B cell (primary cell): ENCODE results near the gene HOXA11. TPM values are rescaled to one million over a fixed set of nuclear protein-coding genes. Genes with fewer than 3 reads are reported as not detected.

ENCODE experiments used
- ATAC-seq: fragments of 200-7000 bp; cut with Tn5 transposase; one replicate; pipeline ENCODE4 v1.10.0; 2021; ENCODE audit warnings: low read depth, mild to moderate bottlenecking, moderate number of reproducible peaks, moderate library complexity
- CTCF ChIA-PET: fragments of 350-600 bp; sonication (Branson Sonifier 250); formaldehyde crosslinking; loops from one replicate; lab custom pipeline; 2021; ENCODE audit warnings: antibody characterized with exemption, inconsistent platforms; lab: Charles Lee
- POLR2A ChIA-PET: fragments of 350-600 bp; sonication (Branson Sonifier 250); formaldehyde crosslinking; loops from one replicate; lab custom pipeline; 2021; ENCODE audit warnings: antibody characterized with exemption; lab: Charles Lee
- DNase-seq: peaks from one replicate; pipeline ENCODE4 v3.0.0; 2013
- H2AFZ ChIP-seq: 2 replicates; pipeline ENCODE4 v1.6.1; 2012; ENCODE audit warnings: mild to moderate bottlenecking, low read depth, low read length; ENCODE audit not compliant: insufficient read depth, poor library complexity, severe bottlenecking
- H3K27ac ChIP-seq, 2 donors: 1 replicate in 1 of 2; 2 replicates in 1 of 2; pipeline ENCODE4 v1.5.1; 2012 to 2013; ENCODE audit warnings: low read length in 2 of 2, mild to moderate bottlenecking in 2 of 2, moderate library complexity in 1 of 2
- H3K27me3 ChIP-seq, 4 experiments: fragments of 200-600 bp in 1 of 4; sonication (generic) in 1 of 4; replicated peaks in 1 of 4; 1 replicate in 2 of 4; 2 replicates in 2 of 4; pipeline versions ENCODE4 v1.6.1 to v1.7.0; 2013 to 2016; ENCODE audit warnings: low read length in 3 of 4, mild to moderate bottlenecking in 2 of 4, mixed read lengths in 1 of 4, moderate library complexity in 1 of 4; ENCODE audit not compliant: insufficient read depth in 4 of 4, control insufficient read depth in 3 of 4; ENCODE audit errors: control extremely low read depth in 1 of 4
- H3K36me3 ChIP-seq, 2 experiments: replicated peaks in 1 of 2; 1 replicate in 1 of 2; 2 replicates in 1 of 2; pipeline versions ENCODE4 v1.6.1 to v1.7.1; 2013; ENCODE audit warnings: low read length in 1 of 2; ENCODE audit not compliant: insufficient read depth in 2 of 2, control insufficient read depth in 1 of 2; ENCODE audit errors: control extremely low read depth in 1 of 2, extremely low read depth in 1 of 2
- H3K4me1 ChIP-seq, 2 donors: fragments of 200-600 bp in 1 of 2; sonication (generic) in 1 of 2; 1 replicate in 1 of 2; 2 replicates in 1 of 2; pipeline versions ENCODE4 v1.5.1 to v1.6.1; 2013 to 2017; ENCODE audit warnings: low read length in 2 of 2; ENCODE audit not compliant: control insufficient read depth in 2 of 2, insufficient read depth in 2 of 2
- H3K4me2 ChIP-seq: replicated peaks from 2 replicates; pipeline ENCODE3; 2012; ENCODE audit warnings: mild to moderate bottlenecking, low read depth, low read length; ENCODE audit not compliant: poor library complexity, severe bottlenecking
- H3K4me3 ChIP-seq, 5 experiments: fragments of 200-600 bp in 1 of 5; sonication (generic) in 1 of 5; 1 replicate in 3 of 5; 2 replicates in 2 of 5; pipeline versions ENCODE4 v1.5.1 to v1.7.0; 2011 to 2016; ENCODE audit warnings: low read length in 4 of 5, mild to moderate bottlenecking in 4 of 5, low read depth in 2 of 5, control low read depth in 1 of 5, moderate library complexity in 1 of 5; ENCODE audit not compliant: insufficient read depth in 1 of 5; ENCODE audit errors: control extremely low read depth in 1 of 5, extremely low read depth in 1 of 5
- H3K79me2 ChIP-seq: fragments of 200-600 bp; sonication (generic); one replicate; pipeline ENCODE4 v1.6.0; 2016; ENCODE audit warnings: low read length; ENCODE audit not compliant: control insufficient read depth, insufficient read depth
- H3K9ac ChIP-seq: fragments of 200-600 bp; sonication (generic); 2 replicates; pipeline ENCODE4 v1.6.1; 2017; ENCODE audit warnings: mild to moderate bottlenecking, low read length, moderate library complexity
- H3K9me3 ChIP-seq, 3 donors: one replicate each; pipeline versions ENCODE4 v1.6.1 to v1.7.1; 2013; ENCODE audit warnings: low read length in 2 of 3; ENCODE audit not compliant: control insufficient read depth in 2 of 3, insufficient read depth in 1 of 3; ENCODE audit errors: control extremely low read depth in 1 of 3
- H4K20me1 ChIP-seq: 2 replicates; pipeline ENCODE4 v1.6.0; 2012; ENCODE audit warnings: mild to moderate bottlenecking, low read length; ENCODE audit not compliant: insufficient read depth, control insufficient read depth, poor library complexity, severe bottlenecking
- H3K27ac Mint-ChIP-seq: one replicate; pipeline ENCODE4 v1.8.0; 2021; ENCODE audit warnings: mixed read lengths
- H3K27me3 Mint-ChIP-seq: one replicate; pipeline ENCODE4 v1.8.0; 2021; ENCODE audit warnings: mixed read lengths
- H3K4me1 Mint-ChIP-seq: one replicate; pipeline ENCODE4 v1.8.0; 2021; ENCODE audit warnings: mixed read lengths
- H3K4me3 Mint-ChIP-seq: one replicate; pipeline ENCODE4 v1.8.0; 2021; ENCODE audit warnings: mixed read lengths
- H3K9me3 Mint-ChIP-seq: one replicate; pipeline ENCODE4 v1.8.0; 2022; ENCODE audit warnings: mixed read lengths; ENCODE audit not compliant: insufficient read depth
- CTCF ChIP-seq: fragments of 200-600 bp; IDR thresholded peaks from one replicate; pipeline ENCODE4 v1.8.0; 2022; ENCODE audit warnings: antibody characterized with exemption, mild to moderate bottlenecking
- EZH2 ChIP-seq: IDR thresholded peaks from 2 replicates; pipeline ENCODE4 v1.6.1; 2012; ENCODE audit warnings: borderline replicate concordance, low read depth, mild to moderate bottlenecking, moderate library complexity, low read length; ENCODE audit not compliant: insufficient read depth, poor library complexity, severe bottlenecking
- WGBS: methylation state at CpG from one replicate; pipeline ENCODE4 v1.1.5; 2013; ENCODE audit warnings: missing lambda C conversion rate; ENCODE audit not compliant: insufficient coverage; 5-methylcytosine and 5-hydroxymethylcytosine counted together
- intact Hi-C: fragments of 100-400 bp; cut with micrococcal nuclease; formaldehyde crosslinking; loops from one replicate; pipeline ENCODE4 v1.10.0; 2022
- polyA plus RNA-seq: library from polyadenylated mRNA; depleted of rRNA; stranded (reverse); fragments of >200 nt; gene quantifications from 2 replicates; pipeline ENCODE4 v1.2.3, GENCODE V29; 2012
- total RNA-seq, 2 donors: library from RNA; stranded (reverse); fragments of 120-200 nt in 1 of 2; gene quantifications; 1 replicate in 1 of 2; 2 replicates in 1 of 2; pipeline versions ENCODE4 v1.2.3 to v1.2.4, GENCODE V29; 2013 to 2022

HOXA11 gene
- total and polyA plus RNA-seq, 2 donors (not counting 1 experiment from before 2014, with no cell fraction given): not detected

GRCh38 chr7:27148031-27148755 is 36.8 kb downstream of the HOXA11 start:
- Mint-ChIP-seq H3K4me1 (peaks cover 33% of the 10 kb centered on the region), H3K27ac (peak overlapping the region; percentile 20), H3K4me3 (peak overlapping the region; percentile 80), H3K27me3 (peaks cover 62% of the 10 kb centered on the region), H3K9me3 (no peaks in the 10 kb centered on the region)
- 4% methylated on average over 28 of the region's 28 CpGs for WGBS
- Histone ChIP-seq H3K36me3 (no peaks in the 10 kb centered on the region), H3K4me2 (peak overlapping the region; percentile 69), H3K4me1 (peaks cover 48 to 55% of the 10 kb centered on the region in 2 donors), H4K20me1 (peaks cover 7% of the 10 kb centered on the region), H2AFZ (no peak overlapping the region), H3K9ac (peak overlapping the region; percentile 50), H3K27ac (no peak overlapping the region), H3K4me3 (peak overlapping the region in 3 of 5 experiments; percentile 2 to 30 (median 27)), H3K9me3 (peaks cover 0 to 82% (median 0%) of the 10 kb centered on the region in 3 donors), H3K79me2 (no peaks in the 10 kb centered on the region), H3K27me3 (peaks cover 0 to 92% (median 67%) of the 10 kb centered on the region in 4 experiments)
- CTCF ChIA-PET: interaction anchor here (0.7 to 6.9 kb wide), 11 partner anchors 14 to 752 kb away, joined by 3 to 52 read pairs (median 4); no protein-coding TSS in a partner anchor
- DNase-seq: peak; percentile 35
- intact Hi-C loops: no loop called here
- no peak for ATAC-seq
- POLR2A ChIA-PET: interaction anchor here (0.6 kb wide), 1 partner anchor 1289 kb away, joined by 6 read pairs; no protein-coding TSS in a partner anchor
- no peak for TF ChIP-seq CTCF
- TF ChIP-seq EZH2: no peak
